ENCODE data around the gene HSPA1B.
"Not testable (repeated sequence)": the region's sequence is repeated elsewhere in the genome, so short reads cannot be mapped to it uniquely, and the experiment has no call there.

Gene HSPA1B

GRCh38 chr6:31797588-31797987 is 29.9 kb upstream of the HSPA1B start:
- DNase-seq (ENCODE audit: low read depth in 2 of 2, low spot score in 1 of 2) = no peak

GRCh38 chr6:31799781-31800180 is 27.8 kb upstream of the HSPA1B start:
- DNase-seq (ENCODE audit: low read depth in 2 of 2, low spot score in 1 of 2) = no peak

GRCh38 chr6:31801031-31801927 is 26.3 kb upstream of the HSPA1B start:
- DNase-seq (ENCODE audit: low read depth in 2 of 2, low spot score in 1 of 2) = not testable (repeated sequence)

- no peak for DNase-seq (ENCODE audit: low read depth in 2 of 2, low spot score in 1 of 2)
Measured at GRCh38 chr6:31805939-31806469, 21.5 kb upstream of the HSPA1B start.

- DNase-seq (ENCODE audit: low read depth in 2 of 2, low spot score in 1 of 2) = peak; percentile 90 to 94
Measured at GRCh38 chr6:31806470-31807272, 20.9 kb upstream of the HSPA1B start, which contains the start of gene LSM2. Gene LSM2, minus strand, starts transcription at chr6:31806966. Its CDS starts 209 bp downstream, at chr6:31806757.

GRCh38 chr6:31808599-31808998 is 18.9 kb upstream of the HSPA1B start:
- DNase-seq (ENCODE audit: low read depth in 2 of 2, low spot score in 1 of 2) = not testable (repeated sequence)

- DNase-seq (ENCODE audit: low read depth in 2 of 2, low spot score in 1 of 2) = no peak
Measured at GRCh38 chr6:31811645-31812044, 15.9 kb upstream of the HSPA1B start.

GRCh38 chr6:31813465-31813849 is 14.1 kb upstream of the HSPA1B start:
- no peak for DNase-seq (ENCODE audit: low read depth in 2 of 2, low spot score in 1 of 2)

- peak in 1 of 2 donors; percentile 32 for DNase-seq (ENCODE audit: low read depth in 2 of 2, low spot score in 1 of 2)
Measured at GRCh38 chr6:31814677-31815024, 12.9 kb upstream of the HSPA1B start.

- peak in 1 of 2 donors; percentile 40 for DNase-seq (ENCODE audit: low read depth in 2 of 2, low spot score in 1 of 2)
Measured at GRCh38 chr6:31815025-31815838, 12.3 kb upstream of the HSPA1B start, which contains the start of the genes HSPA1A and HSPA1L. Gene HSPA1A, plus strand, starts transcription at chr6:31815543. Its CDS starts 214 bp downstream, at chr6:31815757. Gene HSPA1L, minus strand, starts transcription at chr6:31815283. Its CDS starts 3,311 bp downstream, at chr6:31811972.

- not testable (repeated sequence) for DNase-seq (ENCODE audit: low read depth in 2 of 2, low spot score in 1 of 2)
Measured at GRCh38 chr6:31817133-31817928, 10.2 kb upstream of the HSPA1B start.

- not testable (repeated sequence) for DNase-seq (ENCODE audit: low read depth in 2 of 2, low spot score in 1 of 2)
Measured at GRCh38 chr6:31817929-31818511, 9.5 kb upstream of the HSPA1B start.

- no peak for DNase-seq (ENCODE audit: low read depth in 2 of 2, low spot score in 1 of 2)
Measured at GRCh38 chr6:31819871-31820299, 7.7 kb upstream of the HSPA1B start.

GRCh38 chr6:31820399-31820798 is 7.1 kb upstream of the HSPA1B start:
- not testable (repeated sequence) for DNase-seq (ENCODE audit: low read depth in 2 of 2, low spot score in 1 of 2)

GRCh38 chr6:31821301-31822035 is 6.1 kb upstream of the HSPA1B start:
- DNase-seq (ENCODE audit: low read depth in 2 of 2, low spot score in 1 of 2) = no peak

- peak in 1 of 2 donors; percentile 47 for DNase-seq (ENCODE audit: low read depth in 2 of 2, low spot score in 1 of 2)
Measured at GRCh38 chr6:31822036-31822821, 5.3 kb upstream of the HSPA1B start.

GRCh38 chr6:31823592-31824196 is 3.8 kb upstream of the HSPA1B start:
- DNase-seq (ENCODE audit: low read depth in 2 of 2, low spot score in 1 of 2) = not testable (repeated sequence)
